ENCODE results near the gene RANBP10. TPM values are rescaled to one million over a fixed set of nuclear protein-coding genes. Genes with fewer than 3 reads are reported as not detected.

Gene RANBP10
- total RNA-seq, result 16.0 TPM

GRCh38 chr16:67806428-67807147 lies at the start of gene RANBP10, which contains the start of gene TSNAXIP1:
Gene RANBP10, minus strand, starts transcription at chr16:67806560. Its CDS starts 24 bp downstream, at chr16:67806536.
Gene TSNAXIP1, plus strand, starts transcription at chr16:67806889. Its CDS starts 261 bp downstream, at chr16:67807150.

GRCh38 chr16:67847064-67847861 lies 40.9 kb upstream of the RANBP10 start, which contains the start of gene CENPT:
Gene CENPT, minus strand, starts transcription at chr16:67847693. Its CDS starts 13,834 bp downstream, at chr16:67833859.

GRCh38 chr16:67846320-67847063 lies 40.1 kb upstream of the RANBP10 start, which contains the start of gene NUTF2:
Gene NUTF2, plus strand, starts transcription at chr16:67846933. Its CDS starts 18,198 bp downstream, at chr16:67865131.

GRCh38 chr16:67841816-67842508 lies 35.6 kb upstream of the RANBP10 start, which contains the start of gene THAP11:
Gene THAP11, plus strand, starts transcription at chr16:67842320. Its CDS starts 235 bp downstream, at chr16:67842555.

GRCh38 chr16:67719048-67719777 lies 87.1 kb downstream of the RANBP10 start, which contains the start of gene GFOD2:
Gene GFOD2, minus strand, starts transcription at chr16:67719316. Its CDS starts 33,601 bp downstream, at chr16:67685715.

Small RNAs within 50 kb of the gene (small RNA-seq; reads per million reads assigned to genes)
- not detected for gene AC040162.2 (ENCODE audit: low replicate concordance)

Other genes with a start within 250 kb of the RANBP10 start
- gene CTCF, start 244.0 kb downstream of the RANBP10 start, total RNA-seq, result 61.7 TPM
- 3.1 TPM for gene CARMIL2, start 161.4 kb downstream of the RANBP10 start, total RNA-seq
- gene ACD, start 146.3 kb downstream of the RANBP10 start, total RNA-seq, result 27.2 TPM
- 7.8 TPM for gene PARD6A, start 145.6 kb downstream of the RANBP10 start, total RNA-seq
- 10.3 TPM for gene ENKD1, start 139.8 kb downstream of the RANBP10 start, total RNA-seq
- gene C16orf86, start 139.7 kb downstream of the RANBP10 start, total RNA-seq, result 1.3 TPM
- gene GFOD2, start 87.2 kb downstream of the RANBP10 start, total RNA-seq, result 62.0 TPM
- gene TSNAXIP1, start 329 bp upstream of the RANBP10 start, total RNA-seq, result 6.3 TPM
- 25.7 TPM for gene THAP11, start 35.8 kb upstream of the RANBP10 start, total RNA-seq
- 110 TPM for gene NUTF2, start 40.4 kb upstream of the RANBP10 start, total RNA-seq
- 49.1 TPM for gene CENPT, start 41.1 kb upstream of the RANBP10 start, total RNA-seq
- 67.0 TPM for gene EDC4, start 66.5 kb upstream of the RANBP10 start, total RNA-seq
- gene NRN1L, start 78.3 kb upstream of the RANBP10 start, total RNA-seq, result not detected
- 21.3 TPM for gene PSKH1, start 86.7 kb upstream of the RANBP10 start, total RNA-seq
- gene CTRL, start 125.3 kb upstream of the RANBP10 start, total RNA-seq, result 4.7 TPM
- 11.6 TPM for gene PSMB10, start 130.3 kb upstream of the RANBP10 start, total RNA-seq
- 1.3 TPM for gene LCAT, start 137.6 kb upstream of the RANBP10 start, total RNA-seq
- 13.5 TPM for gene SLC12A4, start 162.1 kb upstream of the RANBP10 start, total RNA-seq
- not detected for gene DPEP3, start 173.9 kb upstream of the RANBP10 start, total RNA-seq
- gene DPEP2, start 192.9 kb upstream of the RANBP10 start, total RNA-seq, result not detected
- gene DPEP2NB, start 209.4 kb upstream of the RANBP10 start, total RNA-seq, result not detected
- 8.8 TPM for gene DDX28, start 216.7 kb upstream of the RANBP10 start, total RNA-seq
- 15.7 TPM for gene DUS2, start 216.7 kb upstream of the RANBP10 start, total RNA-seq

All from parietal lobe (tissue), 2 donors.